Activated naive CD4-positive, alpha-beta T cell treated with anti-CD3 and anti-CD28 coated beads for 36 hours (primary cell): Measurements from ENCODE around the gene SLC7A11. TPM values are rescaled to one million over a fixed set of nuclear protein-coding genes. Genes with fewer than 3 reads are reported as not detected.
"Not testable (repeated sequence)": the region's sequence is repeated elsewhere in the genome, so short reads cannot be mapped to it uniquely, and the experiment has no call there.

Experiments
- CTCF ChIA-PET: fragments of 350-600 bp; sonication (Branson Sonifier 250); formaldehyde crosslinking; loops from one replicate; lab custom pipeline; 2021; ENCODE audit warnings: antibody characterized with exemption; lab: Charles Lee
- DNase-seq: peaks from one replicate; pipeline ENCODE4 v3.0.0-alpha.2; 2020
- H3K27ac Mint-ChIP-seq: one replicate; pipeline ENCODE4 v1.8.0; 2021; ENCODE audit warnings: mild to moderate bottlenecking, mixed read lengths
- H3K27me3 Mint-ChIP-seq: one replicate; pipeline ENCODE4 v1.8.0; 2021; ENCODE audit warnings: low read depth, mixed read lengths
- H3K36me3 Mint-ChIP-seq: one replicate; pipeline ENCODE4 v1.8.0; 2021; ENCODE audit warnings: low read depth, mixed read lengths
- H3K4me1 Mint-ChIP-seq: one replicate; pipeline ENCODE4 v1.8.0; 2021; ENCODE audit warnings: low read depth, mixed read lengths
- H3K4me3 Mint-ChIP-seq: one replicate; pipeline ENCODE4 v1.8.0; 2021; ENCODE audit warnings: mild to moderate bottlenecking, moderate library complexity, mixed read lengths
- H3K9me3 Mint-ChIP-seq: one replicate; pipeline ENCODE4 v1.8.0; 2021; ENCODE audit warnings: mixed read lengths
- intact Hi-C: fragments of 100-400 bp; cut with micrococcal nuclease; formaldehyde crosslinking; loops from one replicate; pipeline ENCODE4 v1.15.1; 2023
- total RNA-seq, 2 experiments: library from RNA; stranded (reverse); gene quantifications; one replicate each; pipeline ENCODE4 v1.2.3, GENCODE V29; 2021

The SLC7A11 gene
- total RNA-seq, 2 experiments from 2014 or later: 3.2 to 3.4 TPM

DNA sequence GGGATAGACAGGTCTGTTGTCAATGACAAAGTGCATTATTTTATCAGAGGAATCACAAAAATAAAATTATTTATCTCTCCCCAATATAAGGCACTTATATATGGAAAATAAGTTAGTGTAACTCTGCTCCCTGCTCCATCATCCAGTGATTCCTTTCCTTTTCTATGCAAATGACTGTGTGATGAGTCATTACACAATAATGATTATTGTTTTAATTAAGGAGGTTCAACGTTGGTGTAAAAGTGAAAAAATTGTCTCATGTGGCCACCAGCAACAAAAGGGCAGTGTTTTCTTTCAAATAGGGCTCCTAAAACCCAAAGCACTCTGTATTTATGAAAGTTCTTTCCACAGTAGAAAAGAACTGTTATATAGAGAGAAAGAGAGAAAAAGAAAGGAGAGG lies 16.7 kb downstream of the SLC7A11 start:
- Mint-ChIP-seq H3K4me3 (no peak overlapping the region), H3K9me3 (no peaks in the 10 kb centered on the region), H3K4me1 (no peaks in the 10 kb centered on the region), H3K27ac (no peak overlapping the region), H3K36me3 (no peaks in the 10 kb centered on the region), H3K27me3 (no peaks in the 10 kb centered on the region)
- DNase-seq: no peak
- CTCF ChIA-PET: no interaction called here
- intact Hi-C loops: no loop called here

DNA sequence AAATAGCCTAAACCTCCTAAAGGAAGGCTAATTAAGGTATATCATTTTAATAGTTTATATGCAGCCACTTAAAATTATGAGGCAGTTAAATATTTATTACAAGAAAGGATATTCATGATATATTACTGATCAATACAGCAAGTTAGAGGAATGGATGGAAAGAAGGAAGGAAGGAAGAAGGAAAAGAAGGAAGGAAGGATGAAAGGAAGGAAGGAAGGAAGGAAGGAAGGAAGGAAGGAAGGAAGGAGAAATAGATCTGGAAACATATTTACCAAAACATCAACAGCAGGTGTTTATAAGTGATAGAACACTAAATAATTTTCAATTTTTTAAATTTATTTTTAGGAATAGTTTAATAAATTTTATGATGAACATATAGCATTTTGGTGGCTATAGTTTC lies 17.5 kb downstream of the SLC7A11 start:
- no peak for DNase-seq
- H3K9me3 Mint-ChIP-seq: no peaks in the 10 kb centered on the region
- no peak overlapping the region for H3K27ac Mint-ChIP-seq
- H3K27me3 Mint-ChIP-seq: no peaks in the 10 kb centered on the region
- H3K36me3 Mint-ChIP-seq: no peaks in the 10 kb centered on the region
- intact Hi-C loops: no loop called here
- H3K4me1 Mint-ChIP-seq: no peaks in the 10 kb centered on the region
- H3K4me3 Mint-ChIP-seq: no peak overlapping the region
- CTCF ChIA-PET: no interaction called here

DNA sequence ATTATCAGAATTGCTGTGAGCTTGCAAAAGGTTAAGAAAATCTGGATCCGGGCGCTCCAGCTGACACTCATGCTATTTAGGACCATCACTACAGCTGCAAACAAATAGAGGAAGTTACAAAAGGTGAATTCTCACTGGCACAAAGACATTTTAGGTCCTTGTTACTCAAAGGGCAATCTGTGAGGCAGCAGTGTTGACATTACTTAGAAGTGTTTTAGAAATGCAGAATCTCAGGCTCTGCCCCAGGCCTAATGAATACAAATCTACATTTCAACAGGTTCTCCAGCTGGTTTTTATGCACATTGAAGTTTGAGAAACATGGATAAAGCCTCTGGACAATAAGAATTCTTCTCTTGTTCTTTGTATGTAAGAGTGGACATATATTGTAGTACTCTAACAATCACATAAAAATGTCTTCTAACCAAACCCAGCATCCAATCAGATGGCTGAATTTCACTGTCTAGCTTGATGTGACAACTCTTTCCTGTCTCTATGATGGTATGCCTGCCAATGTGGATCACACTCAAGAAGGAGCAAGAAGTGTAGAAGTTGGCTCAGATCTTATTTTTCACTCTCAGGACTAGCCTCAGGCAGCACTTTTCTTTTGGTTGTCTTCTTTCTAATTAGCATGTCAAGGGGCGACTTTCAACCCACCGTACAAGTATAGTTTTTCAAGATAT lies 18.8 kb downstream of the SLC7A11 start:
- CTCF ChIA-PET: interaction anchor here (1.1 kb wide), 1 partner anchor 12 kb away, joined by 3 read pairs; no protein-coding TSS in a partner anchor
- no peaks in the 10 kb centered on the region for H3K9me3 Mint-ChIP-seq
- H3K27me3 Mint-ChIP-seq: no peaks in the 10 kb centered on the region
- H3K36me3 Mint-ChIP-seq: no peaks in the 10 kb centered on the region
- intact Hi-C loops: no loop called here
- H3K4me3 Mint-ChIP-seq: no peak overlapping the region
- H3K4me1 Mint-ChIP-seq: no peaks in the 10 kb centered on the region
- no peak overlapping the region for H3K27ac Mint-ChIP-seq
- DNase-seq: no peak

DNA sequence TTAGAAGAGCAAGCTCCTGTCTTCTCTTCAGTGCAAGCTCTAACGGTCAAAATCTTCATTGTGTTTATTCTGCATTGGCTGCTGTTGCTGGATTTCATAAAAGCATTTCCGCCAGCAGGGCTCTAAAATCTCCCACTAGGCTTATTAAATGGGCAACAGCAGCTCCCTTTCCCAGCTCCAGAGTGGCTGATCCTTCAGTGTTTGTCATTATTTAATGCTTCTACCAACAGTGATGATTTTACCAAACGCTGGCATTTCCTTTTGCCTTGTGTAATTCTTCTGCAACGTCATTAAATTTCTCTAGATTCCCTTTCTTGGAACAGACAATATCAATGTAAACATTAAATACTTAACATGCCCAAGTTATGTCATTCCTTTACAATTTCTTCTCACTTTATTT lies 20.1 kb downstream of the SLC7A11 start:
- H3K27me3 Mint-ChIP-seq: no peaks in the 10 kb centered on the region
- DNase-seq: no peak
- no peaks in the 10 kb centered on the region for H3K9me3 Mint-ChIP-seq
- no peaks in the 10 kb centered on the region for H3K4me1 Mint-ChIP-seq
- H3K27ac Mint-ChIP-seq: no peak overlapping the region
- no peaks in the 10 kb centered on the region for H3K36me3 Mint-ChIP-seq
- intact Hi-C loops: no loop called here
- no peak overlapping the region for H3K4me3 Mint-ChIP-seq
- CTCF ChIA-PET: no interaction called here

DNA sequence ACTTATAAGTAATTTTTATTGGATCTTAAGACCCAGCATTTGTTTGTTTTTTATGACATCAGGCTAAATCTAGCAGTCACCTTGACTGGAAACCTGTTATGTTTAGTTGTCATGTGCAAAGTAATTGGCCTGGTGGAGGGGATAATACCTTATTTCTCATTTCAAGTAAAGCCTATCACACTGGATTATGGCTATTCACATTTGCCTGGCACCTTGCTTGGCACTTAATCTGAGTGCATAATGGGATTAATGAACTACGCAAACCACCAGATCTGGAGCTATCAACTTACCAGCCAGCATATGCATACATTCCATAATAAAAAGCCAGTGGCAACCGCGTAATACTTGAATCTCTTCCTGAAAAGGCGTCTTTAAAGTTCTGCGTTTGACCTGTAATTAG lies 23.2 kb downstream of the SLC7A11 start:
- H3K36me3 Mint-ChIP-seq: no peaks in the 10 kb centered on the region
- intact Hi-C loops: no loop called here
- H3K4me1 Mint-ChIP-seq: no peaks in the 10 kb centered on the region
- no peak overlapping the region for H3K27ac Mint-ChIP-seq
- DNase-seq: no peak
- no peaks in the 10 kb centered on the region for H3K27me3 Mint-ChIP-seq
- no peaks in the 10 kb centered on the region for H3K9me3 Mint-ChIP-seq
- CTCF ChIA-PET: no interaction called here
- H3K4me3 Mint-ChIP-seq: no peak overlapping the region

DNA sequence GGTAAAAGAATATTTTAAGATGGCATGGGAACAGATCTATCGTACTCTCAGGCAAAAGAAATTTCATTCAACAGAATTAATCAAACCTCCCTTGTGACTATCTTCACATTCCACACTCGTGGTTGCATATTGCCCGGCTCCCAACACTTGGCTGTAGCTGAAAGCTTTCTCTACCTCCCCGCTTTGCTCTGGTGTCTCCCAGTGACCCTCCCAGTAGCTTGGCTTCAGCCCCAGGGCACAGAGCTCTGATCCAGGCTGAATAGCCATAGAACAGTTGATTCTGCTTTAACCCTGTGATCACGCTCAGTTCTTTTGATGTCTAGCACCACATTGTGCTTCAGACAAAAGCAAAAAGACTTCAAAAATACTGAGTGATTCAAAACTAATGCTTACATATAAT lies 24.6 kb downstream of the SLC7A11 start:
- Mint-ChIP-seq H3K27ac (no peak overlapping the region), H3K27me3 (no peaks in the 10 kb centered on the region), H3K36me3 (no peaks in the 10 kb centered on the region), H3K4me3 (no peak overlapping the region), H3K4me1 (no peaks in the 10 kb centered on the region), H3K9me3 (no peaks in the 10 kb centered on the region)
- intact Hi-C loops: no loop called here
- CTCF ChIA-PET: no interaction called here
- DNase-seq: no peak

DNA sequence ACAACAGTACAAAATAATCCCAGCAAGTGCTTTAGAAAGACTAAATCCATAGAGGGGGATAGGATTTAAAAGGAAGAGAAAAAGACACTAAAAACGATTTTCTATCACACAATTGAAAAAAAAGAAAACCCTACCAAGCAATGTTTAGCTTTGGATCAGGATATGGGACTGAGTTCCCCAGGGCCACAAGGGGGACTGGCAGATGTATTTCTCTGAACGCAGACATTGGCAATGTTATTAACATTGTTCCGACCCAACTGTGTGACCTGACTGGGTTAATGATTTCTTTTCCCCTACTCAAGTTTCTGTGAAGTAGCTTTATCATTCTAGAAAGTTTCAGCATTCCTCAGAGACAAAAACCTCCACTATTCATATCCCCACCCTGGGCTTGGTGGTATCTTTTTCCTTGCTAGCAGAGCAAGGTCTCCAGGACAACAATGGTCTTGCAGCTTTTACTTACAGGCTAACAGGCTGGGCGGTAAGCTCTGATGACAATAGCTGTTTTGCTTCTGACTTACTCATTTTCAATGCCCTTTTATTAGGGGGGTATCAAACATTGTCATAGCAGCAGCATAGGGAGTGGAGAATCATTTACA lies 25.8 kb downstream of the SLC7A11 start:
- Mint-ChIP-seq H3K4me3 (no peak overlapping the region), H3K27ac (no peak overlapping the region), H3K9me3 (no peaks in the 10 kb centered on the region), H3K27me3 (no peaks in the 10 kb centered on the region), H3K36me3 (no peaks in the 10 kb centered on the region), H3K4me1 (no peaks in the 10 kb centered on the region)
- CTCF ChIA-PET: no interaction called here
- intact Hi-C loops: no loop called here
- DNase-seq: no peak

DNA sequence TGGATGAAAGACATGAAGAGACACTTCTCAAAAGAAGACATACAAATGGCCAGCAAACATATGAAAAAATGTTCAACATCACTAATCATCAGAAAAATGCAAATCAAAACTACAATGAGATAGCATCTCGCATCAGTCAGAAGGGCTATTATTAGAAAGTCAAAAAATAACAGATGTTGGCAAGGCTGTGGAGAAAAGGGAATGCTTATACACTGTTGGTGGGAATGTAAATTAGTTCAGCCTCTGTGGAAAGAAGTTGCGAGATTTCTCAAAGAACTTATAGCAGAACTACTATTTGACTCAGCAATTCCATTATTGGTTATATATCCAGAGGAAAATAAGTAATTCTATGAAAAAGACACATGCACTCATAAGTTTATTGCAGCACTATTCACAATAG lies 31.6 kb downstream of the SLC7A11 start:
- H3K9me3 Mint-ChIP-seq, H3K4me3 Mint-ChIP-seq, DNase-seq, H3K4me1 Mint-ChIP-seq, CTCF ChIA-PET, intact Hi-C loops, H3K36me3 Mint-ChIP-seq, H3K27ac Mint-ChIP-seq, H3K27me3 Mint-ChIP-seq: not testable (repeated sequence)

DNA sequence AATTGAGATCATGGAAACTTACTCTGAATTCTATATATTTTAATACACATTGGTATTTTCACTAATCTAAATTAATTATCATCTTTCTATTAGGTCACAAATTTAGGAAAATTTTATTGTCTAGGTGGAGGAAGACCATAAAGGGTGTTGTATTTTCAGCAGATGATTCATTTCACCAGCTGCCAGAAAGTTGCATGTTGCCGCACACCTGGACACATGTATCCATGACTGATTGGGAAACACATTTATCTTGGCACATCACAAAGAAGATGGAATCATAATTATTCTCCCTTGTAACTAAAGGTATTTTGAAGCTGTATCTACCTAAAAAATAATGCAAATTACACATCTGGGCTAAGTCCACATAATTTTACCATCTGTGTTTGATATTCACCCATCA lies 33.1 kb downstream of the SLC7A11 start:
- CTCF ChIA-PET: no interaction called here
- H3K4me3 Mint-ChIP-seq: no peak overlapping the region
- H3K4me1 Mint-ChIP-seq: no peaks in the 10 kb centered on the region
- intact Hi-C loops: no loop called here
- no peaks in the 10 kb centered on the region for H3K27me3 Mint-ChIP-seq
- DNase-seq: no peak
- H3K27ac Mint-ChIP-seq: no peak overlapping the region
- no peaks in the 10 kb centered on the region for H3K9me3 Mint-ChIP-seq
- H3K36me3 Mint-ChIP-seq: no peaks in the 10 kb centered on the region

DNA sequence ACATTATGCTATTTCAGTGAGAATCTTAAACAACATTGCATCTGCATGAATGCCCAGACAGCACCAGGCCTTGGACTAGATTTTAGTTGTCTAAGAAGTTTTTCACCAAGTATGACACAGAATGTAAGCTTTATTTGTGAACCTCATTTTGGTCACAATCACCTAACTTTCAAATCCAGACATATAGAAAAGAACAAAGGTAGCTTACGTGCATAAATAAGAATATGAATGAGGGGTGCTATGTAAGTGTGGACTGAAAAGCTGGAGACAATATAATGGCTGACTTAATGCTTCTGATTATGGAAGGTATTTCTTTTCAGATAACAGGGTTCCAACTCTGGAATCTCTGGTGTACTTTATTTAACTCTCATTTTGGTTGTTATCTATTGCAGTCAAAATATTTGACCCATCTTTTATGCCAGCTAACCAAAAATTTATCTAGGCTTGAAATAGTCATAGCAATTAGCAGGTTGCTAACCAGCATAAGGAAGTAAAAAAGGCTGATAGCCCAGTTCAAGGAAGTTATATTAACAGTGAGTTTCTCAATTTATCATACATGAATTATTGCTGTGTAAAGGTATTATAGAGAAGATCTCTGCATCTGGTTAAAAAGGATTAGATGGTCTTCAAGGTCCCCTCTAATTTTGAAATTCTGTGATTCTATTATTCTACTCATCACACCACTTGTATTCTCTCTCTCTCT lies 36.5 kb downstream of the SLC7A11 start:
- no peaks in the 10 kb centered on the region for H3K27me3 Mint-ChIP-seq
- no peak for DNase-seq
- intact Hi-C loops: no loop called here
- no peaks in the 10 kb centered on the region for H3K4me1 Mint-ChIP-seq
- H3K9me3 Mint-ChIP-seq: no peaks in the 10 kb centered on the region
- no peak overlapping the region for H3K4me3 Mint-ChIP-seq
- no peak overlapping the region for H3K27ac Mint-ChIP-seq
- CTCF ChIA-PET: no interaction called here
- H3K36me3 Mint-ChIP-seq: no peaks in the 10 kb centered on the region

DNA sequence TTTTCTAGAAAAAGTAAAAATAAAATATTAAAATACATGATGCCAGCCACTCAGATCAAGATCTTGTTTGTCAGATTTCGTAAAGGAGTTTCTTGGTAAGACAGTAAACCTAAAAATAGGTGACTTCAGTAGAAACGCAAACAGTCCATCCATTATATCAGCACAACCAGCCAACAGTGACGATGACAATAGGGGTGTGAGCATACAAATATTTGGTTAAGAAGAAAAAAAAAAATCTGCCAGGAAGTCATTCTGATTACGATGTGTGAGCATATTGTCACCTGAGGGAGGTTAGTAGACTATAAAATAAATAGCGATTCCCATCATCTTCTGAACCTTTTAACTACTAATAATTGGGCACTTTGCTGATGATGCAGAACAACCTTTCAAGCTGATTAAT lies 37.6 kb downstream of the SLC7A11 start:
- Mint-ChIP-seq H3K27me3 (no peaks in the 10 kb centered on the region), H3K4me1 (no peaks in the 10 kb centered on the region), H3K27ac (no peak overlapping the region), H3K36me3 (no peaks in the 10 kb centered on the region), H3K4me3 (no peak overlapping the region), H3K9me3 (no peaks in the 10 kb centered on the region)
- intact Hi-C loops: no loop called here
- DNase-seq: no peak
- CTCF ChIA-PET: interaction anchor here (0.6 kb wide), 1 partner anchor 617 kb away, joined by 3 read pairs; no protein-coding TSS in a partner anchor

DNA sequence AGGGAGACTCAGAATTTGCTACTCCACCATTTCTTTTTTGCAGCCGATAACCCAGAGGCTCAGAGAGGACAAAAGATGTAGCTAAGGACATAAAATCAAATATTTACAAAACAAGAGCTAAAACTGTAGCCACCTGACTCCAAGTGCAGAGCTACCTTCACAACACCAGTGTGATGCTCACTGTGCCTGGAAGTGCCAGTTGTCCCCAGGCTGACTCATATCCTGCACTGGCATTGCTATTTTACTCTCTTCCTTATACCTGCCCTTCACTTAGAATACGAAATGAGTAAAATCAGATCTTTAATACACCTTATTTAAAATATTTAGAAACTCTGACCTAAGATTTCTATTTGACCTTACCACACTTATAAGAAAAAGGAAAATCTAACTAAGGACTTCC lies 39.5 kb downstream of the SLC7A11 start:
- intact Hi-C loops: no loop called here
- CTCF ChIA-PET: no interaction called here
- Mint-ChIP-seq H3K9me3 (no peaks in the 10 kb centered on the region), H3K27me3 (no peaks in the 10 kb centered on the region), H3K36me3 (peaks cover 2% of the 10 kb centered on the region), H3K27ac (no peak overlapping the region), H3K4me1 (no peaks in the 10 kb centered on the region), H3K4me3 (no peak overlapping the region)
- DNase-seq: no peak

DNA sequence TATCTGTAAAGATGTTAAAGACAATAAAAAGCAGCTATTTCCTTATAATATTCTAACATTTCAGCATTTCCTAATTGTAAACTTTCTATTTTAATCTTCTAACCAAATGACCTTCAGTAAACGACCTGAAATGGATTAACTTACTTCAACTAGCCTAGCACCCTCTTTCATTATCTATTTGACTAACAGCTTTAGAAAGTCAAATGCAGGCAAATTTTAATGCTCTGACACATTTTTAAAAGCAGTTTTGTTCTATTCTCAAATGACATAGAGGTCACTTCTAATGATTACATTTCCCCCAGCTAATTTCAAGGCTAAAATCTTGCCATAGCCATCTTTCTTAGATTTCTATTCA lies 41.9 kb downstream of the SLC7A11 start:
- Mint-ChIP-seq H3K4me3 (no peak overlapping the region), H3K4me1 (no peaks in the 10 kb centered on the region), H3K27ac (no peak overlapping the region), H3K36me3 (peaks cover 2% of the 10 kb centered on the region), H3K27me3 (no peaks in the 10 kb centered on the region), H3K9me3 (no peaks in the 10 kb centered on the region)
- CTCF ChIA-PET: no interaction called here
- intact Hi-C loops: no loop called here
- no peak for DNase-seq
